ENCODE data around the gene PABPN1. TPM values are rescaled to one million over a fixed set of nuclear protein-coding genes. Genes with fewer than 3 reads are reported as not detected.

Gene PABPN1
- total and polyA plus RNA-seq, 9 of the 15 experiments (the other 6 are each of a cell fraction or from before 2014, with no cell fraction given) = 32.6 to 388 (median 178) TPM

- TF ChIP-seq ELF4 (CRISPR knock-in tag; IDR thresholded peaks at IDR 0.05) (peak; percentile 15; the same call in 1 of the 2 replicates), FOSL1 (tag; conservative IDR thresholded peaks at IDR 0.05) (peak; percentile 87)
- TF ChIP-seq, protein P1, sequence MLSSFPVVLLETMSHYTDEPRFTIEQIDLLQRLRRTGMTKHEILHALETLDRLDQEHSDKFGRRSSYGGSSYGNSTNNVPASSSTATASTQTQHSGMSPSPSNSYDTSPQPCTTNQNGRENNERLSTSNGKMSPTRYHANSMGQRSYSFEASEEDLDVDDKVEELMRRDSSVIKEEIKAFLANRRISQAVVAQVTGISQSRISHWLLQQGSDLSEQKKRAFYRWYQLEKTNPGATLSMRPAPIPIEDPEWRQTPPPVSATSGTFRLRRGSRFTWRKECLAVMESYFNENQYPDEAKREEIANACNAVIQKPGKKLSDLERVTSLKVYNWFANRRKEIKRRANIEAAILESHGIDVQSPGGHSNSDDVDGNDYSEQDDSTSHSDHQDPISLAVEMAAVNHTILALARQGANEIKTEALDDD (IDR thresholded peaks at IDR 0.05) = no peak
These were observed 49.0 kb downstream of the PABPN1 start (continued) for GRCh38 chr14:23370221-23370620.

- POLR2A ChIA-PET = no interaction called here
- Histone ChIP-seq H3K4me2 (ENCODE audit: insufficient read depth, low read length) (no peak overlapping the region), H3K27me3 (ENCODE audit: control insufficient read depth in 2 of 2, insufficient read depth in 2 of 2, low read length in 2 of 2) (peaks cover 4 to 24% of the 10 kb centered on the region in 2 experiments; a peak in 3 of 5 replicates), H3K36me3 (ENCODE audit: control insufficient read depth, insufficient read depth, low read length) (no peaks in the 10 kb centered on the region), H3K4me1 (replicated peaks in 1 of 2; ENCODE audit: control insufficient read depth in 2 of 2, insufficient read depth in 2 of 2, low read length in 2 of 2) (peaks cover 0 to 5% of the 10 kb centered on the region in 2 experiments; a peak in 3 of 5 replicates), H3K9ac (ENCODE audit: insufficient read depth in 1 of 2, low read depth in 2 of 2, low read length in 2 of 2) (no peak overlapping the region), H3K4me3 (no peak overlapping the region), H2AFZ (ENCODE audit: low read depth, low read length) (no peak overlapping the region), H3K27ac (ENCODE audit: extremely low read depth, low read depth, low read length) (no peak overlapping the region), H4K20me1 (replicated peaks; ENCODE audit: control insufficient read depth, insufficient read depth, low read length) (no peaks in the 10 kb centered on the region; the same call in 1 of the 2 replicates), H3K9me3 (replicated peaks; ENCODE audit: control insufficient read depth, insufficient read depth, low read depth, low read length) (no peaks in the 10 kb centered on the region), H3K79me2 (ENCODE audit: control insufficient read depth, insufficient read depth, low read length) (no peaks in the 10 kb centered on the region), H3K9me1 (ENCODE audit: control insufficient read depth, insufficient read depth, low read length) (no peaks in the 10 kb centered on the region)
- 0% methylated on average over 1 of the region's 1 CpG for WGBS (ENCODE audit: insufficient coverage, low coverage, missing lambda C conversion rate)
- CTCF ChIA-PET (ENCODE audit: low intra/inter-chr PET ratio) = no interaction called here
- FAIRE-seq = no peak
- no peak for ATAC-seq
- TF ChIP-seq, protein P2, sequence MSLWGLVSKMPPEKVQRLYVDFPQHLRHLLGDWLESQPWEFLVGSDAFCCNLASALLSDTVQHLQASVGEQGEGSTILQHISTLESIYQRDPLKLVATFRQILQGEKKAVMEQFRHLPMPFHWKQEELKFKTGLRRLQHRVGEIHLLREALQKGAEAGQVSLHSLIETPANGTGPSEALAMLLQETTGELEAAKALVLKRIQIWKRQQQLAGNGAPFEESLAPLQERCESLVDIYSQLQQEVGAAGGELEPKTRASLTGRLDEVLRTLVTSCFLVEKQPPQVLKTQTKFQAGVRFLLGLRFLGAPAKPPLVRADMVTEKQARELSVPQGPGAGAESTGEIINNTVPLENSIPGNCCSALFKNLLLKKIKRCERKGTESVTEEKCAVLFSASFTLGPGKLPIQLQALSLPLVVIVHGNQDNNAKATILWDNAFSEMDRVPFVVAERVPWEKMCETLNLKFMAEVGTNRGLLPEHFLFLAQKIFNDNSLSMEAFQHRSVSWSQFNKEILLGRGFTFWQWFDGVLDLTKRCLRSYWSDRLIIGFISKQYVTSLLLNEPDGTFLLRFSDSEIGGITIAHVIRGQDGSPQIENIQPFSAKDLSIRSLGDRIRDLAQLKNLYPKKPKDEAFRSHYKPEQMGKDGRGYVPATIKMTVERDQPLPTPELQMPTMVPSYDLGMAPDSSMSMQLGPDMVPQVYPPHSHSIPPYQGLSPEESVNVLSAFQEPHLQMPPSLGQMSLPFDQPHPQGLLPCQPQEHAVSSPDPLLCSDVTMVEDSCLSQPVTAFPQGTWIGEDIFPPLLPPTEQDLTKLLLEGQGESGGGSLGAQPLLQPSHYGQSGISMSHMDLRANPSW (CRISPR knock-in tag; IDR thresholded peaks at IDR 0.05) = no peak
- TF ChIP-seq RAD51 (IDR thresholded peaks at IDR 0.05; ENCODE audit: borderline replicate concordance, low read depth) = no peak
- TF ChIP-seq ZNF311 (CRISPR knock-in tag; IDR thresholded peaks at IDR 0.05) = no peak
- TF ChIP-seq ZBTB43 (CRISPR knock-in tag; IDR thresholded peaks at IDR 0.05) = no peak
- TF ChIP-seq CREB5 (CRISPR knock-in tag; IDR thresholded peaks at IDR 0.05) = no peak
- no peak for TF ChIP-seq ZNF175 (CRISPR knock-in tag; IDR thresholded peaks at IDR 0.05; ENCODE audit: low read depth)
- no peak for TF ChIP-seq TCF3 (CRISPR knock-in tag; IDR thresholded peaks at IDR 0.05)
- in situ Hi-C loops (cut with MboI) = no loop called here
- DNase-seq (ENCODE audit: extremely low read depth in 1 of 4, low spot score in 3 of 4) = no peak
- intact Hi-C loops (cut with micrococcal nuclease) = no loop called here
- BruUV-seq (replicated peaks) = no TSS peak
These were observed 50.6 kb downstream of the PABPN1 start for GRCh38 chr14:23371865-23372264.

All from K562 (cell line).